Nucleus accumbens (tissue), 56 donors: Measurements from ENCODE around the gene MLLT11.

Experiments
- DNase-seq, 56 donors: peaks; one replicate each; lab custom pipeline; 2025; lab: John Stamatoyannopoulos, UW

The MLLT11 gene, protein sequence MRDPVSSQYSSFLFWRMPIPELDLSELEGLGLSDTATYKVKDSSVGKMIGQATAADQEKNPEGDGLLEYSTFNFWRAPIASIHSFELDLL

DNA sequence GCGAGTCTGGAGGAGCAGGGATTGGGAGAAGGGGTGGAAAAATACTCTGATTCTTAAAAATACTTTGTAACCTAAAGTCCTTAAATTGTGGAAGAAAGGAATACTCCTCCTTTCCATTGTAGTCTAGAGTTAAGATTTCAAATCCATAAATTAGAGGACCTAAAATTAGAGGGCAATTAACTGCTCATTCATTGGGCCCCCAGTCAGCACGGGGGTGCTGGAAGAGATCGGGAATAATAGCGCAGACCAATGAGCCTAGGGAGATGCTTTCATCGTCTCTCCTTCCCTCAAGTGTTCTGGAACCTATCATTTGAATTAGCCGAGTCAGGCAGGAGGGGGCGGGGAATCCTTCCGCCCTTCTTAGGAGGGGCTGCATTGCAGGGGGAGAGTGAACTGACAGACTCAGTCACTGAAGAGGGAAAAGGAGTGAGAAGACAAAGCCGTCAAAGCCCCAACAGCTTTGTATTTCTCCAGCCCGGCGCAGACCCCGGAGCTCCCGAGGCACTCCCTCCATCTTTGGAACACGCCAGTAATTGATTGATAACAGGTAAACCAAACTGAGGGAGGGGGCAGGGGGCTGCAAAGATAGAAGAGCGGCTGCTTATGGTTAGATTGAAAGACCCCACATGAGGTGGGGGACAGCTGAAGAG lies at the start of gene MLLT11:
MLLT11 (plus strand) TSS at position 391 of the 650 bp plus-strand sequence. CDS start 6,828 bp downstream, outside the sequence.
- DNase-seq = peak in 53 of 56 donors; percentile 12 to 82 (median 50)

DNA sequence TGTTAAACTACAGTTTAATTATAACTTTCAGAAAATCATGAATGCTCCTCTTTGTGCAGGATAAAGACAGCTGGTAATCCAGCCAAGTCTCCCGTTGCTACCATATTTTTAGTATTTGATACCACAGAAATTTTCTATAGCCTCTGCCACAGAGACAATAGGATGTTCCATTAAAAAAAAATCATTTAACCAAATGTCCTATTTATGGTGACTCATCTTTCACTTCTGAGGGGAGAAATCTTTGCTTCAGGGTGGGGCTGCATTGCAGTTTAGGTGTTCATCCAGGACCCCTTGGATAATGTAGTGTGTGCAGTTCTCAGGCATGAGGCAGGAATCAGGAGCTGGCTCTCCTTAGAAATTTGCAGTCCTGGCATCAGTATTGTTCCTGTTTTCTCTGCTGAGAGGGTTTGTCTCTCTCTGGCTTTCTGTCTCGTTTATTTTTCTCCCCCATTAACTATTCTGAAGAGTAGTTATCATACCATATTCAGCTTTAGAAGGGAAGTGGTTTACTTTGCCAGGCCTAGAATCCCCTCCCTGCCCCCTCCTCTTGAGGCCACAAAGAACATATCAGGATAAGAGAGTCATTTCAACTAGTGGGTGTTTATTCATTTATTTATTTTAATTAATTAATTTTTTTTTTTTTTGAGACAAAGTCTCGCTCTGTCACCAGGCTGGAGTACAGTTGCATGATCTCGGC lies 48.9 kb upstream of the MLLT11 start:
- no peak for DNase-seq

DNA sequence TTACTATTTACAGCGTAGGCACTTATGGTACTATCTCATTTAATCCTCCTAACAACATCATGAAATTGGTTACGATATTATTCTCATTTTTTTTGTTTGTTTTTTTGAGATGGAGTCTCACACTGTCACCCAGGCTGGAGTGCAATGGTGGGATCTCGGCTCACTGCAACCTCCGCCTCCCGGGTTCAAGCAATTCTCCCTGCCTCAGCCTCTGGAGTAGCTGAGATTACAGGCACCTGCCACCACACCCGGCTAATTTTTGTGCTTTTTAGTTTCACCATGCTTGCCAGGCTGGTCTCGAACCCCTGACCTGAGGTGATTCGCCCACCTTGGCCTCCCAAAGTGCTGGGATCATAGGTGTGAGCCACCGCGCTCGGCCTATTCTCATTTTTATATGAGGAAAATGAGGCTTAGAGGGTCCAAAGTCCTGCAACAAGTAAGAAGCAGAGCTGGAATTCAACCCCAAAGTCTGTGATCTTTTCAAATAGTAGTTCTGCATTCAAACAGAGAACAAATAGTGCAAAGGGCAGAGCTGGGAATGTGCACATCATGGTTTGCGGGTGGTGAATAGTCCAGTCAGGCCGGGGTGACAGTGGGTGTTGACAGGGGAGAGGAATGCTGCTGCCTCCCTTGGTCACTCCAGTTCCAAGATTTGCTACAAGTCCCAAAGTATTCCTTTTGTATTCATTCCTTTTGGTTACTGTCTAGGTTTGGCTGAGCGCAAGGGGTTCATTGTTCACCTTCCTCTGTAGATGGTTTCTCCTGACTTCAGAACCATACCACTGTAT lies 47.3 kb upstream of the MLLT11 start:
- DNase-seq = no peak

DNA sequence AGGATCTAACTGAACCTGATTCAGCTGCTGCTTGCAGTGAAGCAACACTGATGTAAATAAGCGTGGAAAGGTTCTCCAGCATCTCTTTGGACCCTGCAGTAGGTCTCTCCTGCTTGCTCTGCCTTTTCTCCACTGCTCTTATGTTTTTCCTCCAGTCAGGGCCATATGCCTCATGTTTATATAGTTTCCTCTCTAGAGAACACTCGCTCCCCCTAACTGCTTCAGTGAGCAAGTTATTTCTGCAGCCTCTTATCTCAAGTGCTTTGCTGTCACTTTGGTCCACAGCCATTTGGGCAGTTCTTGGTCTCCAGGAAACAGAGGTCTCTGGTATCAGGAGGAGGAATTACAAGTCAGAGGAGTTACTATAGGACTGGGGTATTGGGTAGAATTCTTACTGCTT lies 46.7 kb upstream of the MLLT11 start:
- no peak for DNase-seq

DNA sequence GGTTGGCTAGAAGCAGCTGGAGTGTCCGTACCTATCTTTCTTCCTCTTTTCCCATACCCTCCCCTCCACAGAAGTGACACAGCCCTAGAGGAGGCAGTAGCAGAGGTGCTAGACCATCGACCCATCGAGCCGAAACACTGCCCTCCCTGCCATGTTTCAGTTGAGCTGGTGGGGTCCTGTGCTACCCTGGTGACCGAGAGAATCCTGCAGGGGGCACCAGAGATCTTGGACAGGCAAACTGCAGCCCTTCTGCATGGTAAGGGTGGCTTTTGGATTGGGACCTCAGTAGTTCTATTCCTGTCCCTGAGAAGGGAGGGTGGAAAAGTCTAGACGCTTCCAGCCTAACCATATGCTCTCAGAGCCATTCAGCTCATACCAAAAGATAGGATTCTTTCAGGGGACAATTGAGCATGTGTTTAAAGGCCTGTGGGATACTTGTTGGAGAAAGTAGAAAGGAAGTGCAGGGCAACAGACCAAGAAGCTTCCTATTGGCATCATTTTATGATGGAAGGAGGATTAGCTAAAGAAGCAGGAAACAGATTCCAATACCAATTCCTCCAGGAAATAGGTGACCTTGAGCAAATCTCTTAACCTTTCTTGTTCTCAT lies 35.6 kb upstream of the MLLT11 start:
- DNase-seq = peak in 53 of 56 donors; percentile 6 to 84 (median 57)

DNA sequence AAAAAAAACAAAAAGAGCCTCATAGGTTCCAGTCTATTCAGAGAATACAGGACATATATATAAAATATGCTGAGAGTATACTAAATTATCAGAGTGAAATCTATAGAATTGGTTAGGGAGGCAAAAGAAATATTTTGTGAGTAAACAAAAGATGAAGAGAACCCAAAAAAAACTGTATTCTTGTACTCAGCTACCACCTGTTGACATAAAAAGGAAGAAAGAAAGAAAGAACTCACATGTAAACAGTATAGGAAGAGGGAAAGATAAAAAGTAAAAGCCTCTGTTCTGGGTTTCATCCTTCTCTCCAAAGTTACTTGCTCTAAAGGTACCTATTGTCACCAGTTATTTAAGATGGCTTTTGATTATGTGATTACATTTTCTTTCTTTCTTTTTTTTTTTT lies 33.7 kb upstream of the MLLT11 start:
- no peak for DNase-seq

DNA sequence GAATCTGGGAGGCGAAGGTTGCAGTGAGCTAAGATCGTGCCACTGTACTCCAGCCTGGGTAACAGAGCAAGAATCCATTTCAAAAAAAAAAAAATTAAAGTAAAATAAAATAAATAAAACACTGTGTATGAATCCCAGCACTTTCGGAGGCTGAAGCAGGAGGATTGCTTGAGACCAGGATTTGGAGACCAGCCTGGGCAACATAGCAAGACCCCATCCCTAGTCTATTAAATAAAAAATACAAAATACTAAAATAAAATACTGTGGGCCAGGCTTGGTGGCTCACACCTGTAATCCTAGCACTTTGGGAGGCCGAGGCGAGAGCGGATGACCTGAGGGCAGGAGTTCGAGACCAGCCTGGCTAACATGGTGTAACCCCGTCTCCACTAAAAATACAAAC lies 28.0 kb upstream of the MLLT11 start:
- DNase-seq = no peak

DNA sequence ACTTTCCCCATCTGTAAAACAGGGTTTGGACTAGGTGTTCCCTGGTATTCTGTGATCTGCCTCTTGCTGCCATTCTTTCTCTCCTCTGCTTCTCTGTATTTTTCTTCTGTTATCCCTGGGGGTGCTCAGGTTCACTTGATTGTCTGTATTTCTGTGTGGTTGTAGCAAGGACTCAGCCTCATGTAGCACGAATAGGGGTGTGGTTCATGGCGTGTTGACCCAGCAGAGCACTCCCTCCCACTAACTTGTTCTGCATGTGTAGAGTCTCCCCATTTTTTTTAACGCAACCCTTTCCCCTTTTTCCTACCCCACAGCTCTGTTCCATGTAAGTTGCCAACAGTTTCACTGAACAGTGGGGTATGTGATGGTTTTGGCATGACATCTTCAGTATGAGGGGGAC lies 25.0 kb upstream of the MLLT11 start:
- no peak for DNase-seq

DNA sequence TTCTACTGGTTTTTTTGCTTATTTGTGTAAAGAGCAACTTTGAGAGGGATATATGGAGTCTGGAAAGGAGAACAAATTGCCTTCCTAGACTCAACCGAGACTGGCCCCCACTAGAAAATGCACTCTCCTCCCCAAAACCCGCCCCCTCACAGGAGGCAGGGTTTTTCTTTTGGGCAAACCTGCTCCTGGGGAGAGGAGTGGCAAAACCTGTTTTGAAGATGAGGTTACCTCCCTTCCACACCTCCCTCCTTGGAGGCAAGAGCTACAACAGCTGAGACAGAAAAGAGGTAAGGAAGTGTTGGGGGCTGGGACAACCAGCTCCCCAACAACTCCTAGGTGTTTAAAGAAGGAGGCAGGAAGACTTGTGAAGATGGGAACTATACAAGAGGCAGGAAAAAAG lies 23.8 kb upstream of the MLLT11 start, which contains the start of gene BNIPL:
BNIPL (plus strand) TSS at position 231 of the 400 bp plus-strand sequence; CDS start at position 371, 140 bp downstream.
- no peak for DNase-seq

DNA sequence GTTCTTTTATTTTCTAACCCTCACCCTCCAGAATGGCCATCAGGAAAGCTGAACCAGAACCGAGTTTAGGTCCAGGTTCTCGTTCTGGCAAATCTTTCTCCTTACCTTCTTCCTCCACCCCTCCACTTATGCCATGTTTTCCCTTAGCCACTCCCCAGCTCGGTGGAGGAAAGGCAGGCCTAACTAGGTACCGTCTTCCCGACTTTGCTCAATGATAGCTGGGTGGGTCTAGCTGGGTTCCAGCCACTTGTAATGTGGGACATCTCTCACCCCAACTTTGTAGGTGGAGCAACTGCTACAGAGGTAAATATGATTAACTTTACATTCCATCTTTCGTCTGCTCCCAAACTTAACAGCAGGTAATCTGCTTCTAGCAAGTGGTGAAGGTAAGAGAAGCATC lies 23.2 kb upstream of the MLLT11 start:
- no peak for DNase-seq

DNA sequence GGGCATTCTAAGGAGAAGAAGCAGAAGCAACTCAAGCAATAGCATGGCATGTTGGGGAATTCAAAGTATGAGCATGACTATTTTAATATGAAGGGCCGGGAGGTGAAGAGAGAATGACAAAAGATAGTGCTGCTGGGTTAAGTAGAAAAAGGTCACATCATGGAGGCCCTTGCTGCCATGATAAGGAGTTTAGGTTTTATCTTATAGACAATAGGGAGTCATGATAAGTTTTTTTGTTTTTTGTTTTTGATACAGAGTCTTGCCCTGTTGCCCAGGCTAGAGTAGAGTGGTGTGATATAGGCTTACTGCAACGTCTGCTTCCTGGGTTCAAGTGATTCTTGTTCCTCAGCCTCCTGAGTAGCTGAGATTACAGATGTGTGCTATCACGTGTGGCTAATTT lies 20.7 kb upstream of the MLLT11 start:
- no peak for DNase-seq

DNA sequence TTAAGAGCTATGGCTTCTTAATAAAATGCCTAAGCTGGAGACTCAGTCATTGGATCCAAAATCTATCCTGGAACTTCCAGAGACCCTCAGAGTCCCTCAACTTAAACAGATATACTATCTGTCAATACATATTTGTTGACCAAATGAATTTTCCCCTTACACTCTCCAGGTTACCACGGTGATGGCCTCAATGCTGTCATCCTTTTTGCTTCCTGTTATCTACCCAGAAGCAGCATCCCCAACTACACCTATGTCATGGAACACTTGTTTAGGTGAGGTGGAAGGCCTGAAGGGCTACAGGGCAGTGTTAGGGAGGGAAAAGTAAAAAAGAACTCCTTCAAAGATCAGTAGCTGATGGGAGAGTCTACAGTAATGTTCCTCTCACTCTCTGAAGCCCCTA lies 17.0 kb upstream of the MLLT11 start:
- no peak for DNase-seq

DNA sequence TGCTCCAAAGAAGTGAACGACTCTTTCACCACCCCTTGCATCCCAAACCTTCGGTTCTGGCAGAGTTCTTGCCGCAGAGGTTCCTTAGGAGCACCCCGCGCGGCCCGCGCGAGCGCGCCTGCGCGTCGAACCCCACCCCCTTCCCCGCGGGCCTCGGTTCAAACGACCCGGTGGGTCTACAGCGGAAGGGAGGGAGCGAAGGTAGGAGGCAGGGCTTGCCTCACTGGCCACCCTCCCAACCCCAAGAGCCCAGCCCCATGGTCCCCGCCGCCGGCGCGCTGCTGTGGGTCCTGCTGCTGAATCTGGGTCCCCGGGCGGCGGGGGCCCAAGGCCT lies 12.6 kb upstream of the MLLT11 start, which contains the start of gene C1orf56:
C1orf56 (plus strand) TSS at position 161 of the 334 bp plus-strand sequence; CDS start at position 258, 97 bp downstream.
- DNase-seq = peak in 51 of 56 donors; percentile 27 to 84 (median 64)

DNA sequence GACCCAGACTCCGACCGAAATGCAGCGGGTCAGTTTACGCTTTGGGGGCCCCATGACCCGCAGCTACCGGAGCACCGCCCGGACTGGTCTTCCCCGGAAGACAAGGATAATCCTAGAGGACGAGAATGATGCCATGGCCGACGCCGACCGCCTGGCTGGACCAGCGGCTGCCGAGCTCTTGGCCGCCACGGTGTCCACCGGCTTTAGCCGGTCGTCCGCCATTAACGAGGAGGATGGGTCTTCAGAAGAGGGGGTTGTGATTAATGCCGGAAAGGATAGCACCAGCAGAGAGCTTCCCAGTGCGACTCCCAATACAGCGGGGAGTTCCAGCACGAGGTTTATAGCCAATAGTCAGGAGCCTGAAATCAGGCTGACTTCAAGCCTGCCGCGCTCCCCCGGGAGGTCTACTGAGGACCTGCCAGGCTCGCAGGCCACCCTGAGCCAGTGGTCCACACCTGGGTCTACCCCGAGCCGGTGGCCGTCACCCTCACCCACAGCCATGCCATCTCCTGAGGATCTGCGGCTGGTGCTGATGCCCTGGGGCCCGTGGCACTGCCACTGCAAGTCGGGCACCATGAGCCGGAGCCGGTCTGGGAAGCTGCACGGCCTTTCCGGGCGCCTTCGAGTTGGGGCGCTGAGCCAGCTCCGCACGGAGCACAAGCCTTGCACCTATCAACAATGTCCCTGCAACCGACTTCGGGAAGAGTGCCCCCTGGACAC lies 12.1 kb upstream of the MLLT11 start:
- peak in 48 of 56 donors; percentile 25 to 82 (median 54) for DNase-seq

DNA sequence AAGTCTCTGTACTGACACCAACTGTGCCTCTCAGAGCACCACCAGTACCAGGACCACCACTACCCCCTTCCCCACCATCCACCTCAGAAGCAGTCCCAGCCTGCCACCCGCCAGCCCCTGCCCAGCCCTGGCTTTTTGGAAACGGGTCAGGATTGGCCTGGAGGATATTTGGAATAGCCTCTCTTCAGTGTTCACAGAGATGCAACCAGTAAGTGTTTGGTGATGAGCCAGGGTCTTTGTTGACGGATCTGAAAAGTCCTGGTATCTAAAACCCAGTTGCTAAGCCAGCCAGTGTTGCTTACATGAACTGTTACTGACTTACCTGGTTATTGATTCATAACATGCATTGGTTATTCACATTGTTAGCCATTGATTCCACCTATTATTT lies 11.6 kb upstream of the MLLT11 start:
- no peak for DNase-seq

DNA sequence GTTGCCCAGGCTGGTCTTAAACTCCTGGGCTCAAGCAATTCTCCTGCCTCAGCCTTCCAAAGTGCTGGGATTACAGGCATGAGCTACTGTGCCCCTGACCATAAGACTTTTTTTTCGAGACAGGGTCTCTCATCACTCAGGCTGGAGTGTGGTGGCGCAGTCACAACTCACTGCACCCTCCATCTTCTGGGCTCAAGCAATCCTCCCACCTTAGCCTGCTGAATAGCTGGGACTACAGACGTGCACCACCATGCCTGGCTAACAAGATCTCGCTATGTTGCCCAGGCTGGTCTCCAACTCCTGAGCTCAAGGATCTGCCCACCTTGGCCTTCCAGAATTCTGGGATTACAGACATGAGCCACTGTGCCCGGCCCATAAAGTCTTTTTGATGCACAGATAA lies 10.7 kb upstream of the MLLT11 start:
- DNase-seq = no peak

DNA sequence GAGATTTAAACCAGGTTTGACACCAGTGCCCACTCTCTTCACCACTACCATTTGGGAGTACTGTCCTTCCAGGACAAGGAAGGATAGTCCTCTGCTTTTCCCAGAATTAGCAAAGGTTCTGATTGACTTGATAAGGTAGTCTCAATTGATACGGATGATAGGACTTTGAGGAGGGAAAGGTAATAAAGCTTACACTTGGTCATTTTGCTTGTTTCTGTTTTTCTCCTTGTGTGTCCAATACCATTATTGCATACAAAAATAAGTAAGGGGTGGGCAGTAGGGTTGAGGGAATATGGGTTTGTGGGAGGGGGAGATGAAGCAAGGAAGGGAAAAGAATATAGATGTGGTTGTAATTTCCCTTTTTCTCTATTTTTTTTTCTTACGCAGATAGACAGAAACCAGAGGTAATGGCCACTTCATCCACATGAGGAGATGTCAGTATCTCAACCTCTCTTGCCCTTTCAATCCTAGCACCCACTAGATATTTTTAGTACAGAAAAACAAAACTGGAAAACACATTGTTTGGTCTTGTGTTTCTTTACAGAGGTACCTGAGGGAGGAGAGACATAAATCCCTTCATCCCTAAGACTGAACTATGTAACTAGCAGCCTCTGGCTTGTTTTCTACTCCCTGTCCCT lies 10.0 kb upstream of the MLLT11 start:
- no peak for DNase-seq

DNA sequence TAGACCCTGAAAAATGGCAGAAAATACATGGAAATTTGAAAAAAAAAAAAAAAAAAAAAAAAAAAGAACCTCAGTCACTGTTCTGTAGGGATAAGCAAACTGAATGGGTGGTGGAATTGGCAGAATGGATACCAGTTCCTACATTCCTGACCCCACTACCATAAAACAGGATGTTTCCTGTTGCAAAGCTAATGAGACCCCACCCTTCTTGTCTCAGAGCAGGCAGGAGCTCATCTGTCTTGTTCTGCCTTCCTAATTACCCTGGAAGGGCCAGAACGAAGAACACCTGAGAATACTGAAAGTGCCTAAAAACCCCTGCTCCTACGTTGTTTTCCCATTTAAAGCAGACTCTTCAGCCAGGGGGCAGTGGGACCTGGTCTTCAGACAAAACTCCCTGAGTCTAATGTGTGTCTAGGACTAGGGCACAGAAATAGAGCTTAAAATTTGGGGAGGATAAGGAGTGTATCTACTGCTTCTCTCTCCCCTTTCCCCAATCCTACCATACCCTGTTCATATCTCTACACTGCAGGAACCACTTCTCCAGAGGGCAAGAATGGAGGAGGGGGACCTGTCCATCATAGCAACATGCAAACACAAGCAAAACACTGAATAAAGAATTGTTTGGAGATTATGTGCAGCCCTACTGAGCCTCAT lies 8.7 kb upstream of the MLLT11 start:
- DNase-seq = no peak

DNA sequence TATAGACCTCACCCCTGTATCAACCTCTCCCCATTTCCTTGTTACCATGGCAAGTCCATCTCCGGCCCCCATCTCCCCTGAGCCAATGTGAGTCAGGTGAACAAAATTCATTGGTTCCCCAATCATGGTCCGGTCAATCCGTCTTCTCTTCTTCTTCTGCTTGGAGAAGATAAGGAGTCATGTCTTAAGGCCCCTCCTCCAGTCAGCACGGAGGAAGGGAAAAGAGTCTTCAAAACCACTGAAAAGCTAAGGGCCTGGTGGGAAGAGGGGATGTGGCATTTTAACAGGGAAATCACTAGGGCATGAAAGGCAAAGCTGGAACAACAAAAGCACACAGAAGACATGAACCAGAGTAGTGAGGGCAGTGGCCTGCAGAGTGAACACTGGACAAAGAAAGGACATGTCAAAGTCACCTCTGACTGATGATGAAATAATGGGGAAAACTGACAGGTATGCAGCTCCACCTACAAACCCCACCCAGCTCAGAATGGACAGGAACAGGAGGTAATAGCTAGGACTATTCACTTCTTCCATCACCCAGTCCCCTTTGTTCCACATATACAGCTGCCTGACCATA lies 5.1 kb upstream of the MLLT11 start:
- no peak for DNase-seq
